OCI-LY3 (cell line): Measurements from ENCODE around the gene DOCK11.

Source experiments
- CTCF ChIP-seq: fragments of 200-600, 300-600 bp; sonication (generic); IDR thresholded peaks from 2 replicates; pipeline ENCODE4 v1.5.1; 2014; ENCODE audit warnings: antibody characterized with exemption, low read length, low read depth
- EZH2phosphoT487 ChIP-seq: fragments of 200-600 bp; shearing (Covaris generic); IDR thresholded peaks from 2 replicates; pipeline ENCODE4 v1.6.1; 2018; ENCODE audit warnings: antibody characterized with exemption, mixed run types, low read depth

GRCh38 chrX:118520216-118521206 is 24.9 kb downstream of the DOCK11 start:
- TF ChIP-seq CTCF (no peak), EZH2phosphoT487 (no peak)
